CD4-positive, alpha-beta T cell (primary cell): ENCODE data around the gene RPS6KA2. TPM values are rescaled to one million over a fixed set of nuclear protein-coding genes. Genes with fewer than 3 reads are reported as not detected.

Source experiments
- ATAC-seq: fragments of 200-7000 bp; cut with Tn5 transposase; one replicate; pipeline ENCODE4 v1.10.0; 2022; ENCODE audit warnings: mild to moderate bottlenecking; ENCODE audit not compliant: poor library complexity
- CTCF ChIA-PET: fragments of 350-600 bp; sonication (Branson Sonifier 250); formaldehyde crosslinking; loops from one replicate; lab custom pipeline; 2021; ENCODE audit warnings: antibody characterized with exemption, inconsistent platforms; lab: Charles Lee
- POLR2A ChIA-PET: fragments of 350-600 bp; sonication (Branson Sonifier 250); formaldehyde crosslinking; loops from one replicate; lab custom pipeline; 2021; ENCODE audit warnings: antibody characterized with exemption, inconsistent platforms; lab: Charles Lee
- DNase-seq, 14 experiments: peaks; one replicate each; pipeline ENCODE4 v3.0.0-alpha.2; 2013 to 2020; ENCODE audit warnings: mixed read lengths in 2 of 14
- H3K27ac ChIP-seq, 2 donors: one replicate each; pipeline versions ENCODE4 v1.5.1 to v1.7.0; 2013; ENCODE audit warnings: low read length in 2 of 2, low read depth in 1 of 2, mild to moderate bottlenecking in 1 of 2
- H3K27me3 ChIP-seq, 2 experiments: 1 replicate in 1 of 2; 2 replicates in 1 of 2; pipeline versions ENCODE4 v1.6.1 to v1.7.0; 2013; ENCODE audit warnings: low read length in 2 of 2, control low read depth in 1 of 2, mild to moderate bottlenecking in 1 of 2, moderate library complexity in 1 of 2; ENCODE audit not compliant: insufficient read depth in 2 of 2, control insufficient read depth in 1 of 2
- H3K36me3 ChIP-seq: one replicate; pipeline ENCODE4 v1.6.1; 2013; ENCODE audit warnings: low read length, control low read depth; ENCODE audit not compliant: insufficient read depth
- H3K4me1 ChIP-seq: one replicate; pipeline ENCODE4 v1.6.1; 2013; ENCODE audit warnings: low read length, control low read depth; ENCODE audit not compliant: insufficient read depth
- H3K4me3 ChIP-seq: one replicate; pipeline ENCODE4 v1.5.1; 2013; ENCODE audit warnings: mild to moderate bottlenecking, low read length, moderate library complexity
- H3K9me3 ChIP-seq, 2 experiments: 1 replicate in 1 of 2; 2 replicates in 1 of 2; pipeline versions ENCODE4 v1.6.1 to v1.7.0; 2013; ENCODE audit warnings: low read length in 2 of 2, mild to moderate bottlenecking in 2 of 2, control low read depth in 1 of 2, moderate library complexity in 1 of 2; ENCODE audit not compliant: control insufficient read depth in 1 of 2, insufficient read depth in 1 of 2
- H3K27ac Mint-ChIP-seq: one replicate; pipeline ENCODE4 v1.8.0; 2020; ENCODE audit warnings: mixed read lengths
- H3K27me3 Mint-ChIP-seq: one replicate; pipeline ENCODE4 v1.8.0; 2021; ENCODE audit warnings: mixed read lengths
- H3K36me3 Mint-ChIP-seq: one replicate; pipeline ENCODE4 v1.8.0; 2021; ENCODE audit warnings: low read depth, mixed read lengths
- H3K4me1 Mint-ChIP-seq: one replicate; pipeline ENCODE4 v1.8.0; 2021; ENCODE audit warnings: low read depth, mixed read lengths
- H3K4me3 Mint-ChIP-seq: one replicate; pipeline ENCODE4 v1.8.0; 2020; ENCODE audit warnings: mild to moderate bottlenecking, mixed read lengths
- H3K9me3 Mint-ChIP-seq: one replicate; pipeline ENCODE4 v1.8.0; 2020; ENCODE audit warnings: mixed read lengths
- CTCF ChIP-seq: fragments of 200-600 bp; IDR thresholded peaks from one replicate; pipeline ENCODE4 v1.8.0; 2022; ENCODE audit warnings: antibody characterized with exemption, mild to moderate bottlenecking
- intact Hi-C, 2 experiments: fragments of 100-400 bp; cut with DNase I in 1 of 2; cut with micrococcal nuclease in 1 of 2; formaldehyde crosslinking; loops; one replicate each; pipeline versions ENCODE4 v1.15.1 to v1.9.0; 2023 to 2025; cut with DNase I, micrococcal nuclease
- total RNA-seq, 174 experiments: library from RNA in 2 of 174; stranded (reverse) in 2 of 174; gene quantifications; one replicate each; pipeline ENCODE4 v1.2.3 and lab custom pipeline; 2021 to 2026

RPS6KA2 gene
- total RNA-seq, 2 experiments from 2014 or later = 5.6 to 6.2 TPM

- no peak for DNase-seq
- Histone ChIP-seq H3K4me1 (no peaks in the 10 kb centered on the region), H3K27me3 (peaks cover 0 to 8% of the 10 kb centered on the region in 2 experiments), H3K9me3 (peaks cover 0 to 9% of the 10 kb centered on the region in 2 experiments), H3K36me3 (no peaks in the 10 kb centered on the region), H3K4me3 (no peak overlapping the region), H3K27ac (no peak overlapping the region)
- ATAC-seq = no peak
- H3K4me1 Mint-ChIP-seq = peaks cover 13% of the 10 kb centered on the region
- no peak overlapping the region for H3K4me3 Mint-ChIP-seq
- intact Hi-C loops = no loop called here
- POLR2A ChIA-PET = no interaction called here
- no peak for TF ChIP-seq CTCF
- no peak overlapping the region for H3K27ac Mint-ChIP-seq
- H3K27me3 Mint-ChIP-seq = peaks cover 10% of the 10 kb centered on the region
- H3K9me3 Mint-ChIP-seq = no peaks in the 10 kb centered on the region
- CTCF ChIA-PET = no interaction called here
- no peaks in the 10 kb centered on the region for H3K36me3 Mint-ChIP-seq
Measured at GRCh38 chr6:166667796-166668610, 41.0 kb upstream of the RPS6KA2 start.

GRCh38 chr6:166664135-166664534 lies 37.1 kb upstream of the RPS6KA2 start:
- DNase-seq = no peak
- intact Hi-C loops = no loop called here

GRCh38 chr6:166663568-166663967 lies 36.5 kb upstream of the RPS6KA2 start:
- Histone ChIP-seq H3K4me1 (no peaks in the 10 kb centered on the region), H3K27ac (no peak overlapping the region), H3K36me3 (no peaks in the 10 kb centered on the region), H3K27me3 (no peaks in the 10 kb centered on the region), H3K9me3 (no peaks in the 10 kb centered on the region), H3K4me3 (no peak overlapping the region)
- no peak overlapping the region for H3K4me3 Mint-ChIP-seq
- peaks cover 5% of the 10 kb centered on the region for H3K4me1 Mint-ChIP-seq
- no peak overlapping the region for H3K27ac Mint-ChIP-seq
- POLR2A ChIA-PET = no interaction called here
- intact Hi-C loops = no loop called here
- ATAC-seq (no peak), DNase-seq (no peak)
- peaks cover 20% of the 10 kb centered on the region for H3K27me3 Mint-ChIP-seq
- TF ChIP-seq CTCF = no peak
- CTCF ChIA-PET = no interaction called here
- H3K36me3 Mint-ChIP-seq = no peaks in the 10 kb centered on the region
- no peaks in the 10 kb centered on the region for H3K9me3 Mint-ChIP-seq

More at GRCh38 chr6:166664135-166664534, 37.1 kb upstream of the RPS6KA2 start:
- no peaks in the 10 kb centered on the region for H3K4me1 ChIP-seq
- no peaks in the 10 kb centered on the region for H3K27me3 ChIP-seq
- Mint-ChIP-seq H3K4me3 (no peak overlapping the region), H3K4me1 (peaks cover 5% of the 10 kb centered on the region), H3K9me3 (no peaks in the 10 kb centered on the region), H3K27ac (no peak overlapping the region), H3K27me3 (peaks cover 15% of the 10 kb centered on the region), H3K36me3 (no peaks in the 10 kb centered on the region)
- TF ChIP-seq CTCF = no peak
- H3K4me3 ChIP-seq = no peak overlapping the region
- H3K27ac ChIP-seq = no peak overlapping the region
- H3K36me3 ChIP-seq = no peaks in the 10 kb centered on the region
- H3K9me3 ChIP-seq = no peaks in the 10 kb centered on the region
- ChIA-PET POLR2A (no interaction called here), CTCF (no interaction called here)
- no peak for ATAC-seq
